ENCODE data around the gene FOS.
A peak's percentile ranks its signal among the peaks of the same experiment; 100 is the strongest.

The FOS gene

DNA sequence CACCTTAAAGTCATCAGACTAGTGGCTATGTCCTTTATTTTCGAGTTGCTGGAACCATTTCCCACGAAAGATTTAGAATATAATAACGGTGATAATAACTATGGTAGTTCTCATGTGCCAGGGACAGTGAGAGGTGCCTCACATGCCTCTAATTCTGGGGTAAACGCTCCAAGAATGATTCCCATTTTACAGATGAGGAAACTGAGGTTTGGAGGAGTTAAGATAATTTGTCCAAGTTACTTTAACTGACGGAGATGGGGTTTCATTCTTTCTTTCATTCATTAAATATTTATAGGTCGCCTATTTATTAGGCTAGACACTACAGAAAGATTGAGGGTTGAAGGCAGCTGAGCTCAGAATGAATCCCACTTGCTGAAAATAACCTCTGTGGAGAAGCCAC, 30.7 kb upstream of the FOS start:
- H3K23ac ChIP-seq (ENCODE audit: low read length): no peak overlapping the region
- H4K91ac ChIP-seq (ENCODE audit: low read depth, low read length): no peak overlapping the region
- H3K27ac ChIP-seq (ENCODE audit: low read depth, low read length): no peak overlapping the region
- H3K18ac ChIP-seq (ENCODE audit: low read length): no peak overlapping the region
- no peak overlapping the region for H3K9ac ChIP-seq (ENCODE audit: low read length)
- H2AFZ ChIP-seq (ENCODE audit: insufficient read depth, low read length, poor library complexity): no peak overlapping the region
- no peak overlapping the region for H4K8ac ChIP-seq (ENCODE audit: low read depth, low read length)
- H3K79me2 ChIP-seq (ENCODE audit: control insufficient read depth, insufficient read depth, low read length, poor library complexity): no peaks in the 10 kb centered on the region
- H3K14ac ChIP-seq (ENCODE audit: low read length): no peak overlapping the region
- H2BK120ac ChIP-seq (ENCODE audit: insufficient read depth, low read length, poor library complexity): no peak overlapping the region
- H3K4me1 ChIP-seq (ENCODE audit: control insufficient read depth in 1 of 2, insufficient read depth in 2 of 2, low read length in 2 of 2): no peaks in the 10 kb centered on the region
- no peak overlapping the region for H2BK5ac ChIP-seq (ENCODE audit: low read depth, low read length, poor library complexity)
- no peak overlapping the region for H2BK12ac ChIP-seq (ENCODE audit: low read length)
- DNase-seq: no peak
- no CpG with 5 or more reads among the region's 6 CpGs for WGBS (ENCODE audit: extremely low coverage, insufficient coverage, insufficient read length)
- no peak overlapping the region for H2AK5ac ChIP-seq (ENCODE audit: low read length)
- H4K12ac ChIP-seq (ENCODE audit: low read depth, low read length): no peak overlapping the region
- H3K4me2 ChIP-seq (ENCODE audit: low read length): no peak overlapping the region
- H3K4me3 ChIP-seq (ENCODE audit: low read depth, low read length): no peak overlapping the region
- no peaks in the 10 kb centered on the region for H3K36me3 ChIP-seq (ENCODE audit: control insufficient read depth in 1 of 2, insufficient read depth in 2 of 2, low read length in 2 of 2)
- no peaks in the 10 kb centered on the region for H3K9me3 ChIP-seq (ENCODE audit: insufficient read depth, low read depth, low read length)
- no peak overlapping the region for H3K4ac ChIP-seq (ENCODE audit: low read depth, low read length)
- H3K79me1 ChIP-seq (ENCODE audit: low read length): no peaks in the 10 kb centered on the region
- H3K27me3 ChIP-seq (ENCODE audit: insufficient read depth, low read length): no peaks in the 10 kb centered on the region

DNA sequence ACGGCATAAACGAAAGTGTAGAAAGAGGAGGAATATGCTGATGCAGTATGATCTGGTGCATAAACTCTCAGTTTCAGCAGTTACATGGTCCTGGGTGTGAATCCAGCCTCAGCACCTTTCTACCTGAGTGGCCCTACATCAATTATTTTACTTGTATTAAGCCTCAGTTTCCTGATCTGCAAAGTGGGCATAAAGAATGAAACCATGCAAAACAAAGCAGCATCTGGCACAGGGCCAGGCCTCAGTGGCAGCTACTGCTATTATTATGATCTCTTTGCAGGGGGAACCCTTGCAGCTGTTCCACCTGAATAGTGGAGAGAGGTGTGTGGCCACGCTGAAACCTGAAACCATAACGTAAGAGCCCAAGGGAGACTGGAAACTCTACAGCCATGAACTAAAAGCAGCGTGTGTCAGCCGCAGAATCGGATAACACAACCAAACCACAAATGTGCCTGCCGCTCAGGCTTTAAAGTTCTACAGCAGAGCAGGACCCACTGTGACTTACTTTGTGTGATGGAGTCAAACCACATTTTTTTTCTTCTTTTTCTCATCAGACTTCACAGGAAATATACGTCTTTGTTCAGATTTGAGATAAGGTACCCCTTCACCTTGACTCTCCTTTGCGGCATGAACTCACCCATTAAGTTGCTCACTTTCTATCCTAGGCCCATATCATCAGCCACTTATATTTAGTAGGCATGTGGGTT, 29.2 kb upstream of the FOS start:
- Histone ChIP-seq H2BK120ac (ENCODE audit: insufficient read depth, low read length, poor library complexity) (no peak overlapping the region), H3K9me3 (ENCODE audit: insufficient read depth, low read depth, low read length) (no peaks in the 10 kb centered on the region), H3K4me2 (ENCODE audit: low read length) (no peak overlapping the region), H3K23ac (ENCODE audit: low read length) (peak overlapping the region; percentile 43), H3K27me3 (ENCODE audit: insufficient read depth, low read length) (no peaks in the 10 kb centered on the region), H2BK5ac (ENCODE audit: low read depth, low read length, poor library complexity) (no peak overlapping the region), H3K18ac (ENCODE audit: low read length) (no peak overlapping the region), H2BK12ac (ENCODE audit: low read length) (no peak overlapping the region), H3K79me1 (ENCODE audit: low read length) (no peaks in the 10 kb centered on the region), H3K9ac (ENCODE audit: low read length) (no peak overlapping the region), H2AK5ac (ENCODE audit: low read length) (peak overlapping the region; percentile 18), H4K91ac (ENCODE audit: low read depth, low read length) (no peak overlapping the region), H3K4me3 (ENCODE audit: low read depth, low read length) (no peak overlapping the region), H3K4ac (ENCODE audit: low read depth, low read length) (no peak overlapping the region), H3K36me3 (ENCODE audit: control insufficient read depth in 1 of 2, insufficient read depth in 2 of 2, low read length in 2 of 2) (no peaks in the 10 kb centered on the region), H2AFZ (ENCODE audit: insufficient read depth, low read length, poor library complexity) (no peak overlapping the region), H3K27ac (ENCODE audit: low read depth, low read length) (no peak overlapping the region), H3K14ac (ENCODE audit: low read length) (no peak overlapping the region), H3K4me1 (ENCODE audit: control insufficient read depth in 1 of 2, insufficient read depth in 2 of 2, low read length in 2 of 2) (peaks cover 4 to 5% of the 10 kb centered on the region in 2 experiments), H4K12ac (ENCODE audit: low read depth, low read length) (no peak overlapping the region), H4K8ac (ENCODE audit: low read depth, low read length) (no peak overlapping the region), H3K79me2 (ENCODE audit: control insufficient read depth, insufficient read depth, low read length, poor library complexity) (no peaks in the 10 kb centered on the region)
- no peak for DNase-seq
- WGBS (ENCODE audit: extremely low coverage, insufficient coverage, insufficient read length): no CpG with 5 or more reads among the region's 10 CpGs

DNA sequence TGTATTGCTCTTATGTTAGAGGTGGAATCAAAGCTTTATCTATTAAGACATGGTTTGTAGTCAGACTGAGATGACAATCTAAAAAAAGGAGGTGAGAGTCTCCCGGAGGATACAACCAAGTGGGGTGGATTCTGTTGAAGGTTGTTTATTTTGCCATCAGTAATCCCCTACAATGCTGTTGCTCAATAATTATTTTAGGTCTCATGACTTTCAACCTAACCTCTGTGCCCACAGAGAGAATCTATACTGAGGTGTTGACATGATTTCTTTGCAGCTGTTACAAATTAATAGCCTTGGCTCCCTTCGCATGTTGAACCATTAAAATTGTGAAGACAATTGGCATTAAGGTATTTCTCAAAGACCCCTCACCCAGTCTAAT, 28.7 kb upstream of the FOS start:
- Histone ChIP-seq H2BK120ac (ENCODE audit: insufficient read depth, low read length, poor library complexity) (no peak overlapping the region), H3K4me2 (ENCODE audit: low read length) (no peak overlapping the region), H3K18ac (ENCODE audit: low read length) (no peak overlapping the region), H2BK5ac (ENCODE audit: low read depth, low read length, poor library complexity) (no peak overlapping the region), H3K9me3 (ENCODE audit: insufficient read depth, low read depth, low read length) (no peaks in the 10 kb centered on the region), H3K9ac (ENCODE audit: low read length) (no peak overlapping the region), H3K14ac (ENCODE audit: low read length) (no peak overlapping the region), H3K23ac (ENCODE audit: low read length) (no peak overlapping the region), H3K4ac (ENCODE audit: low read depth, low read length) (no peak overlapping the region), H3K79me2 (ENCODE audit: control insufficient read depth, insufficient read depth, low read length, poor library complexity) (no peaks in the 10 kb centered on the region), H4K91ac (ENCODE audit: low read depth, low read length) (no peak overlapping the region), H2AK5ac (ENCODE audit: low read length) (no peak overlapping the region), H2AFZ (ENCODE audit: insufficient read depth, low read length, poor library complexity) (no peak overlapping the region), H3K4me1 (ENCODE audit: control insufficient read depth in 1 of 2, insufficient read depth in 2 of 2, low read length in 2 of 2) (peaks cover 9 to 10% of the 10 kb centered on the region in 2 experiments), H4K8ac (ENCODE audit: low read depth, low read length) (no peak overlapping the region), H3K79me1 (ENCODE audit: low read length) (peaks cover 3% of the 10 kb centered on the region), H3K27ac (ENCODE audit: low read depth, low read length) (no peak overlapping the region), H2BK12ac (ENCODE audit: low read length) (no peak overlapping the region), H3K4me3 (ENCODE audit: low read depth, low read length) (no peak overlapping the region), H3K27me3 (ENCODE audit: insufficient read depth, low read length) (no peaks in the 10 kb centered on the region), H4K12ac (ENCODE audit: low read depth, low read length) (no peak overlapping the region), H3K36me3 (ENCODE audit: control insufficient read depth in 1 of 2, insufficient read depth in 2 of 2, low read length in 2 of 2) (no peaks in the 10 kb centered on the region)
- no CpG with 5 or more reads among the region's 2 CpGs for WGBS (ENCODE audit: extremely low coverage, insufficient coverage, insufficient read length)
- DNase-seq: no peak

DNA sequence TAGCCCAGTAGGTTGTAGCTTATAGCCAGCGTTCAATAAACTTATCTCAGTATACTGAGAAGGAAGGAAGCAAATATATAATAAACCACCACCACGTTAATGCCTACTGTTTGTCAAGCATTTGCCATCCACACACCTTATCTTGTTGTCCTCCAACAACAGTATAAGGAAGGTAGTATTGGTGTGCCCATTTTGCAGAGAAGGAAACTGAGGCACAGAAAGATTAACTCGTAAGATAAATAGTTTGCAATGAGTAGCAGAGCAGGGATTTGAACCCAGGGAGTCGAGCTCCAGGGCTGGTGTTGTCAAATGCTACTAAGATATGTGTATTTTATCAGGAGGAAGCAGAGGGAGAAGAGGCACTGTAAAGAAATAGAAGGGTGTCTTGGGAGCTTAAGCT, 27.8 kb upstream of the FOS start:
- H2AFZ ChIP-seq (ENCODE audit: insufficient read depth, low read length, poor library complexity): no peak overlapping the region
- no CpG with 5 or more reads among the region's 4 CpGs for WGBS (ENCODE audit: extremely low coverage, insufficient coverage, insufficient read length)
- no peaks in the 10 kb centered on the region for H3K36me3 ChIP-seq (ENCODE audit: control insufficient read depth in 1 of 2, insufficient read depth in 2 of 2, low read length in 2 of 2)

More for the DNA sequence above, 27.8 kb upstream of the FOS start:
- Histone ChIP-seq H2BK12ac (ENCODE audit: low read length) (no peak overlapping the region), H3K27me3 (ENCODE audit: insufficient read depth, low read length) (no peaks in the 10 kb centered on the region), H3K9me3 (ENCODE audit: insufficient read depth, low read depth, low read length) (no peaks in the 10 kb centered on the region), H3K9ac (ENCODE audit: low read length) (no peak overlapping the region), H3K4me1 (ENCODE audit: control insufficient read depth in 1 of 2, insufficient read depth in 2 of 2, low read length in 2 of 2) (peaks cover 9 to 10% of the 10 kb centered on the region in 2 experiments), H3K23ac (ENCODE audit: low read length) (no peak overlapping the region), H4K8ac (ENCODE audit: low read depth, low read length) (no peak overlapping the region), H4K12ac (ENCODE audit: low read depth, low read length) (no peak overlapping the region), H3K4me2 (ENCODE audit: low read length) (no peak overlapping the region), H3K27ac (ENCODE audit: low read depth, low read length) (no peak overlapping the region), H3K79me2 (ENCODE audit: control insufficient read depth, insufficient read depth, low read length, poor library complexity) (no peaks in the 10 kb centered on the region), H4K91ac (ENCODE audit: low read depth, low read length) (peak overlapping the region; percentile 61), H2BK120ac (ENCODE audit: insufficient read depth, low read length, poor library complexity) (no peak overlapping the region), H2AK5ac (ENCODE audit: low read length) (no peak overlapping the region), H3K18ac (ENCODE audit: low read length) (no peak overlapping the region), H3K14ac (ENCODE audit: low read length) (no peak overlapping the region), H2BK5ac (ENCODE audit: low read depth, low read length, poor library complexity) (no peak overlapping the region), H3K4ac (ENCODE audit: low read depth, low read length) (no peak overlapping the region), H3K4me3 (ENCODE audit: low read depth, low read length) (no peak overlapping the region), H3K79me1 (ENCODE audit: low read length) (peaks cover 3% of the 10 kb centered on the region)
- no peak for DNase-seq

Measured in trophoblast cell (in vitro differentiated cells and primary cell).